ENCODE data around the gene PALS1.

PALS1 gene

DNA sequence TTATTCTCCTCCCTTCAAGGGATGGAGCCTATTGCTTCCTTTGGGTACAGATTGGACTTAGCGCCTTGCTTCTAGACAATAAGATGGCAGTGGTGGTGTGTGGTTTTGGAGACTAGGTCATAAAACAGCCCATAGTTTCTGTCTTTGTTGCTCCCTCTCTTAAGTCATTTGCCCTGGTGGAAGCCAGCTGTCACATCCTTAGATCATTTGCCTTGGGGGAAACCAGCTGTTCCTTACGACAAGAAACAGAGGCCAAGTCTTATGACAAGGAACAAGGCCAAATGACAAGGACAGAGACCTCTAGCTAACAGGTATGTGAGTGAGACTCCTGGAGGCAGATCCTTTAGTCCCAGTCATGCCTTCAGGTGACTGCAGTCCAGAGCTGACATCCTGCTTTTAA is 9.2 kb upstream of the PALS1 start:
- H3K9me3 ChIP-seq (replicated peaks; ENCODE audit: low read length): no peaks in the 10 kb centered on the region
- no peaks in the 10 kb centered on the region for H3K4me1 ChIP-seq (ENCODE audit: control insufficient read depth, insufficient read depth, low read length)
- H3K4me2 ChIP-seq (ENCODE audit: low read length): no peak overlapping the region
- H3K9ac ChIP-seq (ENCODE audit: low read depth, low read length): no peak overlapping the region
- H3K36me3 ChIP-seq (ENCODE audit: insufficient read depth, low read length): no peaks in the 10 kb centered on the region
- no peaks in the 10 kb centered on the region for H3K27me3 ChIP-seq (ENCODE audit: control insufficient read depth, insufficient read depth, low read length)
- H3K4me3 ChIP-seq (ENCODE audit: low read length): no peak overlapping the region

DNA sequence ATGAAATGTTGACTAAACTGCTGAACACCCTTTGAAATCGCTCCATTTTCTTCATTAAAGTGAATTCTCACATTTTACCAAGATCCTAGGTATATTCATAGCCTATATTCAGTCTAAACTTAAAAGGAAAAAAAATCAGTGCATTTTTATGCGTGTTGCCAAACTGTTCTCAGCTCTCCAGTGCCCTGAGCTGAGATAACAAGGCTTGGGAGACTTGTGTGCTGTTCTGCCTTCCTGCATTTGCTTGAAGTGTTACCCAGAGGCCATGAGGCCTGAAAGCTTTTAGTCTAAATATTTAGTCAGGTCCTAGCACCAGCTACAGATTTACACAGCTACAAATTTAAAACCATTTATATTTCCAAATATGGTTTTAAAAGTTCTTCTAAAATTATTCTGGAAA is 8.6 kb upstream of the PALS1 start:
- no peak overlapping the region for H3K4me3 ChIP-seq (ENCODE audit: low read length)
- H3K9me3 ChIP-seq (replicated peaks; ENCODE audit: low read length): no peaks in the 10 kb centered on the region
- no peak overlapping the region for H3K9ac ChIP-seq (ENCODE audit: low read depth, low read length)
- no peaks in the 10 kb centered on the region for H3K27me3 ChIP-seq (ENCODE audit: control insufficient read depth, insufficient read depth, low read length)
- no peaks in the 10 kb centered on the region for H3K4me1 ChIP-seq (ENCODE audit: control insufficient read depth, insufficient read depth, low read length)
- no peaks in the 10 kb centered on the region for H3K36me3 ChIP-seq (ENCODE audit: insufficient read depth, low read length)
- no peak overlapping the region for H3K4me2 ChIP-seq (ENCODE audit: low read length)

DNA sequence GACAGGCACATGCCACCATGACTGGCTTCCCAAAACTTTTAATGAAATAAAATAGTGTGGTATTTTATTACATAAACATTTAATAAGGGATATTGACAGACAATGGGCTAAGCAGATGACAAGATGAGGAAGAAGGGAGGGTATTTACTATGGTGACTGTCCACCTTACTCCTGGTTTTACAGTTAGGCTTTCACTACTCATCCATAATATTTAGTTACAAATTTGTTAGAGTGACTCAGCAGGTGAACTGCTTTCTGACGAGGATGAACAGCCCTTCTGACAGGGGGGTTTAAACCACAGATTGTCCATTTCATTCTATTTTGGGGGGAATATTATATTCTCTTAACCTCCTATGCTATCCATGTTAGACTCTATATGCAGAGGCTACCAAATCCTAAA is 3.6 kb upstream of the PALS1 start:
- no peak overlapping the region for H3K4me3 ChIP-seq (ENCODE audit: low read length)

DNA sequence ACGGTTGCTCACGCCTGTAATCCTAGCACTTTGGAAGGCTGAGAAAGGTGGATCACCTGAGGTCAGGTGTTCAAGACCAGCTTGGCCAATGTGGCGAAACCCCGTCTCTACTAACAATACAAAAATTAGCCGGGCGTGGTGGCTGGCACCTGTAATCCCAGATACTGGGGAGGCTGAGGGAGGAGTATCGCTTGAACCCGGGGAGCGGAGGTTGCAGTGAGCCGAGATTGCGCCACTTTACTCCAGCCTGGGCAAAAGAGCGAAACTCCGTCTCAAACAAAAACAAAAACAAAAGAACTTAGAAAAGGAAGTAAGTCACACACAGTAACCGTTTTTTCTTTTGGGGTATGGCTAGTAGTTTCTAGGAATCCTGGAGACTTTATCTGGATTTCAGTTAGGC is 1.7 kb upstream of the PALS1 start:
- H3K4me2 ChIP-seq (ENCODE audit: low read length): peak overlapping the region; percentile 82
- no peak overlapping the region for H3K9ac ChIP-seq (ENCODE audit: low read depth, low read length)
- H3K9me3 ChIP-seq (replicated peaks; ENCODE audit: low read length): no peaks in the 10 kb centered on the region

More for the DNA sequence above, 3.6 kb upstream of the PALS1 start:
- no peaks in the 10 kb centered on the region for H3K27me3 ChIP-seq (ENCODE audit: control insufficient read depth, insufficient read depth, low read length)
- no peak overlapping the region for H3K9ac ChIP-seq (ENCODE audit: low read depth, low read length)
- no peaks in the 10 kb centered on the region for H3K9me3 ChIP-seq (replicated peaks; ENCODE audit: low read length)
- no peaks in the 10 kb centered on the region for H3K36me3 ChIP-seq (ENCODE audit: insufficient read depth, low read length)
- no peak overlapping the region for H3K4me2 ChIP-seq (ENCODE audit: low read length)
- peaks cover 5% of the 10 kb centered on the region for H3K4me1 ChIP-seq (ENCODE audit: control insufficient read depth, insufficient read depth, low read length)

DNA sequence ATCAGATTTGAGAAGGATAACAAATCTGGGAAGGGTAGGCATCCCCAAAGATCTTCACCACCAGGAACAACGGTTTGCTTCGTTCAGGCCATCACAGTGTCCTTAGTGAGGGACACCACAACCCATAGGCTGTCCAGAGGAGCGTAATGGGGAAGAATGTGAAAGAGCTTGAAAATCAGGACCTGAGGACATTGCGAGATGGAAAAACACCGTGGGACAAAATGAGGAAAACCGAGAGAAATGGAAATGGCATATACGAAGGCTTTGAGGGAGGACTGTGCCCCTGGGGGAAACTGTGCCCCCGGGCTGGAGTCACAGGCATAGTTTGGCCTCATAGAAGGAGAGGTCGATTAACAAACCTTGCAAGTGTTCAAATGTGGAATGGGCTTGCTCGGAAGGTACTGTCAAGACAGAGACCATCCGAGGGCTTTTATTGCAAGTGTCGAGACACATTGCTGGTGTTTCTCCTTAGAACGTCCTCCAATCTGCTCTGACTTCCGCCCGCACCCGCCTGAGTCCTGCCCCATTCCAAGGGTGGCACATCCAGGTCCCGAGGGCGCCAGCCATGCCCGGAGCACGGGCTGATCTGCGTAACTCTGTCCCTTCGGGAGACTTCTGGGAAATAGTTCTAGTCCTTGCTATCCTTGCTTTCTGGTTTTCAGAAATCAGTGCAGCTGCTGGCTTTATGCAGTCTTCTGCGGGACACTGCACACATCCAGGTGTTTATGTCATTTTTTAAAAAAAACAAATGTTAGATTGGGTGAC is 885 bp upstream of the PALS1 start:
- H3K36me3 ChIP-seq (ENCODE audit: insufficient read depth, low read length): no peaks in the 10 kb centered on the region
- no peaks in the 10 kb centered on the region for H3K27me3 ChIP-seq (ENCODE audit: control insufficient read depth, insufficient read depth, low read length)
- H3K4me3 ChIP-seq (ENCODE audit: low read length): peak overlapping the region; percentile 92
- H3K9me3 ChIP-seq (replicated peaks; ENCODE audit: low read length): no peaks in the 10 kb centered on the region
- H3K9ac ChIP-seq (ENCODE audit: low read depth, low read length): peak overlapping the region; percentile 85
- peaks cover 8% of the 10 kb centered on the region for H3K4me1 ChIP-seq (ENCODE audit: control insufficient read depth, insufficient read depth, low read length)
- H3K4me2 ChIP-seq (ENCODE audit: low read length): peak overlapping the region; percentile 82

More for the DNA sequence above, 1.7 kb upstream of the PALS1 start:
- Histone ChIP-seq H3K4me3 (ENCODE audit: low read length) (no peak overlapping the region), H3K4me1 (ENCODE audit: control insufficient read depth, insufficient read depth, low read length) (peaks cover 8% of the 10 kb centered on the region), H3K27me3 (ENCODE audit: control insufficient read depth, insufficient read depth, low read length) (no peaks in the 10 kb centered on the region), H3K36me3 (ENCODE audit: insufficient read depth, low read length) (no peaks in the 10 kb centered on the region)

DNA sequence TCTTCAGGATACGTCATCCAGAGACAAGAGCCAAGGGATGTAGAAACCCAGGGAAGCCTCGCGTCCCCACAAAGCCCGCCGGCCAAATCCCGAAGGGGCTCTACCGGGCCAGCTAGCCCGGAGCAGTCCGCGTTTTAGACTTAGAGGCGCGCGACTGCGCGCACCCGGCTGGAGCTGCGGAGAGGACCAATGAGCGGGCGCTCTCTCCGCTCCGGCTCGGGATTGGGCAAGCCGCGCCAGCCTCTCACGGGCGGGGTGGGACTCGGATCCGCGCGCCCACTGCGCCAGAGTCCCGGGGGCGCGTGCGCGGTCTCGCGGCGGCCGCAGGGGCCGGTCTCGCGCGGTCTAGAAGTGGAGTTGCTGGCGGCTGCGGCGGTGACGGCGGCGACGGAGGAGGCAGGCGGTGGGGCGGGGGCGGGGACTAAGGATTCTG is 241 bp upstream of the PALS1 start:
- Histone ChIP-seq H3K27me3 (ENCODE audit: control insufficient read depth, insufficient read depth, low read length) (no peaks in the 10 kb centered on the region), H3K9me3 (replicated peaks; ENCODE audit: low read length) (no peaks in the 10 kb centered on the region), H3K4me1 (ENCODE audit: control insufficient read depth, insufficient read depth, low read length) (peaks cover 8% of the 10 kb centered on the region), H3K4me3 (ENCODE audit: low read length) (peak overlapping the region; percentile 92), H3K36me3 (ENCODE audit: insufficient read depth, low read length) (no peaks in the 10 kb centered on the region), H3K9ac (ENCODE audit: low read depth, low read length) (peak overlapping the region; percentile 95), H3K4me2 (ENCODE audit: low read length) (peak overlapping the region; percentile 82)

DNA sequence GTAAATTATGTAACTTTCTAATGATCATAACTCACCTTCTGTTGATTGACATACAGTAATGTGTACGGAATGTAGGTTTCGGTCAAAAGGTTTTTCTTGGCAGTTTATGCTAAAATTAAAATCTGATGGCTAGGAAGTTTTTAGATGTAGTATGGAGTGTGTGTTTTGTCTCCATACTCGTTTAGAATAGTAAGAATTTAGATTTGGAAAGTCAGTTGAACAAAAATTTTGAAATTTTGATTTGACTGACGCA is 859 bp downstream of the PALS1 start:
- H3K4me1 ChIP-seq (ENCODE audit: control insufficient read depth, insufficient read depth, low read length): peaks cover 8% of the 10 kb centered on the region
- no peaks in the 10 kb centered on the region for H3K9me3 ChIP-seq (replicated peaks; ENCODE audit: low read length)
- no peaks in the 10 kb centered on the region for H3K27me3 ChIP-seq (ENCODE audit: control insufficient read depth, insufficient read depth, low read length)
- H3K4me2 ChIP-seq (ENCODE audit: low read length): peak overlapping the region; percentile 78
- H3K36me3 ChIP-seq (ENCODE audit: insufficient read depth, low read length): no peaks in the 10 kb centered on the region
- H3K4me3 ChIP-seq (ENCODE audit: low read length): peak overlapping the region; percentile 92
- peak overlapping the region; percentile 95 for H3K9ac ChIP-seq (ENCODE audit: low read depth, low read length)

DNA sequence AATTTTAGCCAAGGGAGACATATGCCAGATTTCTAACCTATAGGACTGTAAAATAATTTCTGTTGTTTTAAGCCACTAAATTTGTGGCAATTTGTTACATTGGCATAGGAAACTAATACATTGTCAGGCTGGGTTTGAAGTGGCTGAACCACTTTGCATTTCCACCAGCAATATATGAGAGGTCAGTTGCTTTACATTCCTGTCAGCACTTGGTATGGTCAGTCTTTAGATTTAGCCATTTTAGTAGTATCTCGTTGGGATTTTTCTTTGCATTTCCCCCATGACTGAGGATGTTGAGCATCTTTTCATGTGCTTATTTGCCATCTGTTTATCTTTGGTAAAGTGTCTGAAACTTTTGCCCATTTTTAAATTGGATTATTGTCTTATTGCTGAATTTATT is 3.9 kb downstream of the PALS1 start:
- peaks cover 15% of the 10 kb centered on the region for H3K4me1 ChIP-seq (ENCODE audit: control insufficient read depth, insufficient read depth, low read length)
- H3K9ac ChIP-seq (ENCODE audit: low read depth, low read length): no peak overlapping the region

DNA sequence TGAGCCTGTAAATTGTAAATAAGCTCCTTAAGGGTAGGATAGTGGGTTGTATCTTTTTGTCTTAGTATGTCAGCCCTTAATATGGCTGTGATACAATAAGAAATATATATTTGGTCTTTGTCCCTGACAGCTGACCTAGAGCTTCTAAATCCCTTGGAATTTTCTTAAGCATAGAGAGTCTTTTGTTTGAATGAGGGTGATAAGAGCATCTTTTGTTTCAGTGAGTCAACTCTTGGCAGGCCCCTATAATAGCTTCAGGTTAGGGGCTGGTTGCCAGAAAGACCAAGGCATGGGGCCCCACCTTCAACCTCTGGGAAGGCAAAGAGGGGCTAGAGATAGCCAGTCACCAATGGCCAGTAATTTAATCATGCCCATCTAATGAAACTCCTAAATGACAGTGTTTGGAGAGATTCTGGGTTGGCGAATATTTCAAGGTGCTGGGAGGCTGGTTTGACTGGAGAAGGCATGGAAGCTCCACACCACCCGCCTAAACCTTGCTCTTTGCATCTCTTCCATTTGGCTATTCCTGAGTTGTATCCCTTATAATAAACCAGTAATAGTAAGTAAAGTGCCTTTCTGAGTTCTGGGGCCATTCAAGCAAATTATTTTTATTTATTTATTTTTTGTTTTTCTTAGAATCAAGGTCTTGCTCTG is 10.5 kb downstream of the PALS1 start:
- H3K27me3 ChIP-seq (ENCODE audit: control insufficient read depth, insufficient read depth, low read length): no peaks in the 10 kb centered on the region
- H3K36me3 ChIP-seq (ENCODE audit: insufficient read depth, low read length): peaks cover 9% of the 10 kb centered on the region
- H3K9ac ChIP-seq (ENCODE audit: low read depth, low read length): no peak overlapping the region
- H3K4me1 ChIP-seq (ENCODE audit: control insufficient read depth, insufficient read depth, low read length): peaks cover 21% of the 10 kb centered on the region
- no peak overlapping the region for H3K4me3 ChIP-seq (ENCODE audit: low read length)
- no peaks in the 10 kb centered on the region for H3K9me3 ChIP-seq (replicated peaks; ENCODE audit: low read length)
- H3K4me2 ChIP-seq (ENCODE audit: low read length): no peak overlapping the region

More for the DNA sequence above, 3.9 kb downstream of the PALS1 start:
- H3K9me3 ChIP-seq (replicated peaks; ENCODE audit: low read length): no peaks in the 10 kb centered on the region
- no peak overlapping the region for H3K4me3 ChIP-seq (ENCODE audit: low read length)
- no peaks in the 10 kb centered on the region for H3K36me3 ChIP-seq (ENCODE audit: insufficient read depth, low read length)
- no peak overlapping the region for H3K4me2 ChIP-seq (ENCODE audit: low read length)
- no peaks in the 10 kb centered on the region for H3K27me3 ChIP-seq (ENCODE audit: control insufficient read depth, insufficient read depth, low read length)

DNA sequence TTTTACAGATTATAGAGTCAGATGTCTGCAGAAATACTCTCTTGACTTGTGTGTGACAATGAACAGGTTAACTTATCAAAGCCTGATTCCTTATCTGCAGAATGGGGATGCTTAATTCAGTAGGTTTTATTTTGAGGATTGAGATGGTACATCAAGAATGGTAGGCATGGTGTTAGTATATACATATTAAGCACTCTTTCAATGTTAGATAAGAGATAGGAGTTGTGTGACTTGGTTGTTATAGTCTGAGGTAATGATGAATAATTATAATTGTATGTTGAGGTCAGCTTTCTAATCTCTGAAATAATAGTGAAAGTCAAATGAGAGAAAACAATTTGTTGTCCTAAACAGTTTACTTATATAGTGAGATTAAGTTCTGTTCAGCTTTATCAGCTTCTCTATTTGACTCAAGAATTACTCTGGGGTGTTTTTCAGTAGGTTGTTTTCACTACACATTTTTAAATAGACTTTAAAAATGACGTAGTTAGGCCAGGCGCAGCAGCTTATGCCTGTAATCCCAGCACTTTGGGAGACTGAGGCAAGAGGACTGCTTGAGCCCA is 11.9 kb downstream of the PALS1 start:
- peaks cover 11% of the 10 kb centered on the region for H3K4me1 ChIP-seq (ENCODE audit: control insufficient read depth, insufficient read depth, low read length)

DNA sequence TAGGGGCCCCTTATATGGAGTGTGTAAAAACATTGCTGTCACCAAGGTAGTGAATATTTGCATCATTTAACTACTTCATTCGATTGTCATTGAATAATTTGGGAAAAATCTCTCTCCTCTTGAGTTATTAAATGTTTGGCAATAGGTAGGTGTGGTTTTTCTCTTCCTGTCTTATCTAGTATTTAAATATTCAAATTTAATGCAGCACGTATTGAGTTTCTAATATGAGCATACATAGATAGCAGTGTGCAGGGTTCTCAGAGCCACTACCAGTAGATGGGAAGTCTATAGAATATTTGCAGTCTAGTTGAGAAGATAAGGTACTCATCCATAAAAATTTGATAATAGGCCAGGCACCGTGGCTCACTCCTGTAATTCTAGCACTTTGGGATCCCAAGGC is 16.7 kb downstream of the PALS1 start:
- H3K9me3 ChIP-seq (replicated peaks; ENCODE audit: low read length): no peaks in the 10 kb centered on the region
- peaks cover 7% of the 10 kb centered on the region for H3K4me1 ChIP-seq (ENCODE audit: control insufficient read depth, insufficient read depth, low read length)
- H3K9ac ChIP-seq (ENCODE audit: low read depth, low read length): no peak overlapping the region
- H3K4me2 ChIP-seq (ENCODE audit: low read length): no peak overlapping the region
- H3K36me3 ChIP-seq (ENCODE audit: insufficient read depth, low read length): peaks cover 7% of the 10 kb centered on the region
- no peaks in the 10 kb centered on the region for H3K27me3 ChIP-seq (ENCODE audit: control insufficient read depth, insufficient read depth, low read length)
- no peak overlapping the region for H3K4me3 ChIP-seq (ENCODE audit: low read length)

More for the DNA sequence above, 11.9 kb downstream of the PALS1 start:
- Histone ChIP-seq H3K4me3 (ENCODE audit: low read length) (no peak overlapping the region), H3K9ac (ENCODE audit: low read depth, low read length) (no peak overlapping the region), H3K9me3 (replicated peaks; ENCODE audit: low read length) (no peaks in the 10 kb centered on the region), H3K27me3 (ENCODE audit: control insufficient read depth, insufficient read depth, low read length) (no peaks in the 10 kb centered on the region), H3K36me3 (ENCODE audit: insufficient read depth, low read length) (peaks cover 13% of the 10 kb centered on the region), H3K4me2 (ENCODE audit: low read length) (no peak overlapping the region)

DNA sequence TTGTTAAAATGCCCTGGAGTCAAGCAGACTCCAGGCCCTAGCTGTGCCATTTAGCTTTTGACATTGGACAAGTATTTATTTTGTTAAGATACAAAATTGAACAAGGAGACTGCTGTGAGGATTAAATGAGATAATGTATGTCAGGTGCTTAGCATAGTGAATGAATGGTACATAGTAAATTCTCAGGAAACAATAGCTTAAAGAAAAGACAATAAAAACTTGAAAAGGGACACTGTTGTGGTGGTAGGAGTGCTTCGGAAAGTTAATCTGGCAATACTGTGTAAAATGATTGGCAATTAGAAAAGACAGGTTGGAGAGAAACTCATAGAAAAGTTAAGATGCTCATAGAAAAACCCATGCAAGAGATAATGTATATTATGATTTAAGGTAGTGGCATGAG is 19.7 kb downstream of the PALS1 start:
- Histone ChIP-seq H3K4me1 (ENCODE audit: control insufficient read depth, insufficient read depth, low read length) (peaks cover 22% of the 10 kb centered on the region), H3K36me3 (ENCODE audit: insufficient read depth, low read length) (peaks cover 4% of the 10 kb centered on the region), H3K4me2 (ENCODE audit: low read length) (no peak overlapping the region), H3K9ac (ENCODE audit: low read depth, low read length) (no peak overlapping the region), H3K4me3 (ENCODE audit: low read length) (no peak overlapping the region), H3K27me3 (ENCODE audit: control insufficient read depth, insufficient read depth, low read length) (no peaks in the 10 kb centered on the region), H3K9me3 (replicated peaks; ENCODE audit: low read length) (no peaks in the 10 kb centered on the region)
